Right cardiac atrium (tissue), 5 donors: ENCODE data around the gene MRLN. TPM values are rescaled to one million over a fixed set of nuclear protein-coding genes. Genes with fewer than 3 reads are reported as not detected.
A peak's percentile ranks its signal among the peaks of the same experiment; 100 is the strongest.
"Not testable (repeated sequence)": the region's sequence is repeated elsewhere in the genome, so short reads cannot be mapped to it uniquely, and the experiment has no call there.

ENCODE experiments used
- ATAC-seq, 2 donors: fragments of 200-7000 bp; cut with Tn5 transposase; one replicate each; pipeline versions ENCODE4 v1.8.0 to v1.9.1; 2020; ENCODE audit warnings: moderate library complexity in 2 of 2, mild to moderate bottlenecking in 1 of 2
- DNase-seq, 3 donors: peaks; one replicate each; pipeline ENCODE4 v3.0.0-alpha.2; 2020
- H3K27ac ChIP-seq: one replicate; pipeline ENCODE4 v1.5.1; 2013; ENCODE audit warnings: mild to moderate bottlenecking, low read length, control low read depth, moderate library complexity
- H3K27me3 ChIP-seq: one replicate; pipeline ENCODE4 v1.6.1; 2013; ENCODE audit not compliant: control insufficient read depth, insufficient read depth
- H3K4me1 ChIP-seq: one replicate; pipeline ENCODE4 v1.6.1; 2013; ENCODE audit warnings: low read length; ENCODE audit not compliant: control insufficient read depth, insufficient read depth
- H3K4me3 ChIP-seq: one replicate; pipeline ENCODE4 v1.5.1; 2013; ENCODE audit warnings: low read length, control low read depth
- H3K9me3 ChIP-seq: one replicate; pipeline ENCODE4 v1.6.1; 2013; ENCODE audit warnings: low read length; ENCODE audit not compliant: control insufficient read depth
- WGBS: extraction: QIAGEN DNeasy Blood & Tissue Kit; methylation state at CpG from one replicate; pipeline ENCODE4 v1.1.7; 2013; 5-methylcytosine and 5-hydroxymethylcytosine counted together
- intact Hi-C, 4 donors: fragments of 100-400 bp; cut with DNase I; formaldehyde crosslinking; loops; one replicate each; pipeline versions ENCODE4 v1.11.0 to v1.14.0; 2022 to 2023
- polyA plus RNA-seq: library from polyadenylated mRNA; stranded (reverse); fragments of 200-250 nt; gene quantifications from one replicate; pipeline ENCODE4 v1.2.3, GENCODE V29; 2013
- total RNA-seq, 4 donors: library from RNA; stranded (reverse); fragmentation: NEBNext Ultra II Directional; extraction: Animal tissue kit (Norgen Biotek cat#: 25700); gene quantifications; one replicate each; pipeline ENCODE4 v1.2.1, GENCODE V29; 2021
- donor health status: healthy with polysubstance abuse.
- donor health status: DM: no; HTN: yes; CAD: no.
- donor health status: DM: no; HTN: no; CAD: no.
- donor health status: DM: no; HTN: yes; CAD: no; lungs with severe emphysema.
- donor health status: DM: yes; HTN: yes; CAD: no.

Gene MRLN
- total and polyA plus RNA-seq, 5 donors = not detected

DNA sequence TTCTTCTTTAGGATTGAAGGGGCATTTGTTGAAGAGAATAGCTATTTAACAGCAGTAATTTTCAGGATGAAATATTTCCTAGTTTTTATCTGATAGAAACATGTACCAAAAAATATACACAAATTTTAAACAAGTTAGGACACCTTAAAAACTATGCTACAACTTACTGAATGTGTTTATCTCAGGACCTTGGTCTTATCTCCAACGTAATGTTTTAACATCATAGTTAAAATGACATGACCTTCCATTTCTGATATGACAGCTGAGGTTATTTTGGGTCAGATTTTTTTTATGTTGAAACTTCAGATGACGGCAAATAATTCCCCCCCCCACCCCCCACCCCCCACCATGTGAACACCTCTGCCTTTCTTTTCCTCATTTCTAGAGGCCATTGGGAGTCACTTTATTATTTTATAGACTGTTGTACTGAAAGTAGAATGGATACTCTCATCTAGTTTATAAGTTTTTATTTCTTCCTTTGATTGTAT is 8.0 kb downstream of the MRLN start:
- Histone ChIP-seq H3K4me3 (no peak overlapping the region), H3K27ac (no peak overlapping the region), H3K27me3 (no peaks in the 10 kb centered on the region), H3K4me1 (no peaks in the 10 kb centered on the region), H3K9me3 (no peaks in the 10 kb centered on the region)
- WGBS = 47% methylated on average over 2 of the region's 2 CpGs
- ATAC-seq (no peak), DNase-seq (no peak)
- intact Hi-C loops = no loop called here

- intact Hi-C loops, H3K27ac ChIP-seq: not testable (repeated sequence)
These were observed 8.5 kb downstream of the MRLN start for GRCh38 chr10:59744762-59745161.

DNA sequence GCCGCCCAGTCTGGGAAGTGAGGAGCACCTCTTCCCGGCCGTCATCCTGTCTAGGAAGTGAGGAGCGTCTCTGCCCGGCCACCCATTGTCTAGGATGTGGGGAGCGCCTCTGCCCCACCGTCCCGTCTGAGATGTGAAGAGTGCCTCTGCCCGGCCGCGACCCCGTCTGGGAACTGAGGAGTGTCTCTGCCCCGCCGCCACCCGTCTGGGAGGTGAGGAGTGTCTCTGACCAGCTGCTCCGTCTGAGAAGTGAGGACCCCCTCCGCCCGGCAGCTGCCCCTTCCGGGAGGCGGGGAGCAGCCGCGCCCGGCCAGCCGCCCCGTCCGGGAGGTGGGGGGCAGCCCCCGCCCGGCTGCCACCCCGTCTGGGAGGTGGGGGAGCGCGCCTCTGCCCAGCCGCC is 9.1 kb downstream of the MRLN start:
- H3K4me1 ChIP-seq, H3K27me3 ChIP-seq, ATAC-seq, H3K9me3 ChIP-seq, H3K4me3 ChIP-seq, intact Hi-C loops, H3K27ac ChIP-seq: not testable (repeated sequence)
- peak in 1 of 3 donors; percentile 60 for DNase-seq
- 93% methylated on average over 32 of the region's 32 CpGs for WGBS

More at GRCh38 chr10:59744762-59745161, 8.5 kb downstream of the MRLN start:
- not testable (repeated sequence) for H3K27me3 ChIP-seq, H3K9me3 ChIP-seq, H3K4me1 ChIP-seq, DNase-seq, ATAC-seq, H3K4me3 ChIP-seq
- 47% methylated on average over 6 of the region's 6 CpGs for WGBS

- H3K4me3 ChIP-seq = no peak overlapping the region
- no peaks in the 10 kb centered on the region for H3K27me3 ChIP-seq
- 89% methylated on average over 5 of the region's 5 CpGs for WGBS
- no peaks in the 10 kb centered on the region for H3K9me3 ChIP-seq
- no peaks in the 10 kb centered on the region for H3K4me1 ChIP-seq
- intact Hi-C loops = no loop called here
- no peak overlapping the region for H3K27ac ChIP-seq
- DNase-seq (no peak), ATAC-seq (no peak)
These were observed 11.7 kb downstream of the MRLN start for GRCh38 chr10:59741583-59741982.

DNA sequence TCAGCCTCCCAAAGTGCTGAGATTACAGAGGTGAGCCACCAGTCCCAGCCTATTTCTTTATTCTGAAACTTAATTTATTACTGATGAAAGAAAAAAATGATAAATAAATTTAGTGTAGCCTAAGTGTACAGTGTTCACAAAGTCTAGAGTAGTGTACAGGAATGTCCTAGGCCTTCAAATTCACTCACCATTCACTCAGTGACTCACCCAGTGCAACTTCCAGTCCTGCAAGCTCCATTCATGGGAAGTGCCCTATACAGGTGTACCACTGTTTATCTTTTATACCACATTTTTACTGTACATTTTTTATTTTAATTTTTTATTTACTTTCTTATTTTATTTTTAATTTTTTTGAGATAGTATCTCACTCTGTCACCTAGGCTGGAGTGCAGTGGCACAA is 12.2 kb downstream of the MRLN start:
- DNase-seq = no peak
- Histone ChIP-seq H3K27me3 (no peaks in the 10 kb centered on the region), H3K27ac (no peak overlapping the region), H3K4me1 (no peaks in the 10 kb centered on the region), H3K9me3 (no peaks in the 10 kb centered on the region), H3K4me3 (no peak overlapping the region)
- intact Hi-C loops = no loop called here
- no peak for ATAC-seq

- no peak overlapping the region for H3K4me3 ChIP-seq
- DNase-seq (no peak), ATAC-seq (no peak)
- 89% methylated on average over 1 of the region's 1 CpG for WGBS
- no peaks in the 10 kb centered on the region for H3K27me3 ChIP-seq
- no peaks in the 10 kb centered on the region for H3K9me3 ChIP-seq
- no peak overlapping the region for H3K27ac ChIP-seq
- H3K4me1 ChIP-seq = no peaks in the 10 kb centered on the region
- intact Hi-C loops = no loop called here
These were observed 16.5 kb downstream of the MRLN start for GRCh38 chr10:59736749-59737148.

DNA sequence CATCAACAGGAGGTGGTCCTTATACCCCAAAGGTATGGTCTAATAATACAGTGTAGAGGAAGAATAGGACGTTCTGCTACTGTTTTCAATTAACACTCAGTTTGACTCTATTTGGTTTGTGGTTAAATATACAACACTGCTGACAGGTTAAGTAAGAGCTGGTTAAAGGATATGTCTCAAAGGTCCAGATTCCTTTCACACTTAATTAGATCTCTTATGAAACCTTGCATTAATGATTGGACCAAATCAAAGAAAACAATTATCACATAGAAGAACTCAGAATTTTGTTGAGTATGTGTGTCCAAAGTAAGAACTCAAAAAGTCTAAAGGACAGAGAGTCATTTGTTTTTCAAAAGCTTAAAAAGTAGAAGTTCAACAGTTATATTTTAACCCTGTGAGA is 18.0 kb downstream of the MRLN start:
- no peak for ATAC-seq
- WGBS = 71% methylated on average over 1 of the region's 1 CpG
- intact Hi-C loops = no loop called here
- Histone ChIP-seq H3K27ac (no peak overlapping the region), H3K4me1 (no peaks in the 10 kb centered on the region), H3K9me3 (no peaks in the 10 kb centered on the region), H3K4me3 (no peak overlapping the region), H3K27me3 (no peaks in the 10 kb centered on the region)
- no peak for DNase-seq

- Histone ChIP-seq H3K27ac (no peak overlapping the region), H3K9me3 (no peaks in the 10 kb centered on the region), H3K4me1 (no peaks in the 10 kb centered on the region), H3K27me3 (no peaks in the 10 kb centered on the region), H3K4me3 (no peak overlapping the region)
- DNase-seq (no peak), ATAC-seq (no peak)
- intact Hi-C loops = no loop called here
- WGBS = 74% methylated on average over 3 of the region's 3 CpGs
These were observed 19.2 kb downstream of the MRLN start for GRCh38 chr10:59734014-59734462.

DNA sequence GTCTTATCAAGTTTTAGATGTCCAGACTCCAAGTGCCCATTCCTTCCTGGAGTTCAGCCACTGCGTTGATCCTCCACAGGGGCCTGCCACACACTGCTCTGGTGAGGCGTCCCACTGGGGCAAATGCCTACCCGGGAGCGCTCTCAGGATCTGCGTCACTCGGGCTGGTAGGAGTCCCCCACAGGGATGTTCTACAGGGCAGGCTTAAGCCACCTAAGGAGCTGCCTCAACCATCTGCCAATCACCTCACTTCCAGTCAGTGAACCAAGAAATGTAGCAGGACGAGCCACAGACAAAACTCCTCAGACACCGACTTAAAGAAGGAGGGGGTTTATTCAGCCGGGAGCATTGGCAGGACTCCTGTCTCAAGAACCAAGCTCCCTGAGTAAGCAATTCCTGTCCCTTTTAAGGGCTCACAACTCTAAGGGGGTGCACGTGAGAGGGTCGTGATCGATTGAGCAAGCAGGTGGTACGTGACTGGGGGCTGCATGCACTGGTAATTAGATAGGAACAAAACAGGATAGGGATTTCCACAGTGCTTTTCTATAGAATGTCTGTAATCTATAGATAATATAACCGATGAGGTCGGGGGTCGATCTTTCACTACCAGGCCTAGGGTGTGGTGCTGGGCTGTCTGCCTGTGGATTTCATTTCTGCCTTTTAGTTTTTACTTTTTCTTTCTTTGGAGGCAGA is 19.8 kb downstream of the MRLN start:
- ATAC-seq, H3K9me3 ChIP-seq, intact Hi-C loops, H3K4me1 ChIP-seq, H3K4me3 ChIP-seq, DNase-seq, H3K27me3 ChIP-seq, H3K27ac ChIP-seq: not testable (repeated sequence)
- WGBS = 94% methylated on average over 16 of the region's 16 CpGs

DNA sequence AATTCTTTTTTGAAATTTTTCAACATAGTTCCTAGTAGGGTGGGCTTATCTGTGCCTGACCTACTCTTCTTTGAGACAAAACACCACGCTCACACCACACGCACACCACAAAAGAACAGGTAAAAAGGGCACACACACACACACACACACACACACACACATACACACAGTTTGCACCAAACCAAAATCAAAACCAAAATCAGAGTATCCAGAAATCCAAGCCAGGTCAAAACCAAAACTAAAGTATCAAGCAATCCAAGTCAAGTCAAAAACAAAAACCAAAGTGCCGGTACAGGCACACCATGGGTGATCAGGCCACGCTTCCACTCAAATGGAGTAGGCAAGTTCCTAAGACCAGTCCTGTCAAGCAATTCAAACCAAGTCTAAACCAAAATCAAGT is 20.4 kb downstream of the MRLN start:
- H3K27ac ChIP-seq, H3K4me3 ChIP-seq, ATAC-seq, H3K9me3 ChIP-seq, intact Hi-C loops, DNase-seq, H3K27me3 ChIP-seq, H3K4me1 ChIP-seq: not testable (repeated sequence)
- 96% methylated on average over 4 of the region's 4 CpGs for WGBS

DNA sequence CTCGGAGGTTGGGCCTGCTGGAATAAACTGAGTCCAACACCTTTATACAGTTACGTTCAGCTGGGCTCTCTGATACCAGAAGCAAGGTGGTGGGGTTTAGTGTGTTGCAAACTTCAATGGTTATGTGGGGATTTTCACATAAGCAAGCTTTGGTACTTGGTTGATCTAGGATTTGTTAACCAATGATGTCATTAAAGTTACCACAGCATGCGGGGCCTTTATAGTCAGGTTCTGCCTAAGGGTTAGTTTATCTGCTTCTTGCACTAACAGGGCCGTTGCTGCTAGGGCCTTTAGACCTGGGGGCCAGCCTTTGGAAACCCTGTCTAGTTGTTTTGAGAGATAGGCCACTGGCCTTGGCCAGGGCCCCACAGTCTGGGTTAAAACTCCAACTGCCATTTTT is 24.1 kb downstream of the MRLN start:
- 87% methylated on average over 4 of the region's 4 CpGs for WGBS
- intact Hi-C loops, H3K4me3 ChIP-seq: not testable (repeated sequence)

More for the DNA sequence above, 24.1 kb downstream of the MRLN start:
- not testable (repeated sequence) for H3K9me3 ChIP-seq, DNase-seq, H3K4me1 ChIP-seq, H3K27ac ChIP-seq, ATAC-seq, H3K27me3 ChIP-seq
